HG02840 (cell line): ENCODE results near the gene SH3PXD2A.
"Not testable (repeated sequence)": the region's sequence is repeated elsewhere in the genome, so short reads cannot be mapped to it uniquely, and the experiment has no call there.

ENCODE experiments used
- ATAC-seq: cut with Tn5 transposase; IDR thresholded peaks from one replicate; pipeline ENCODE4 v1.9.1; 2021; ENCODE audit warnings: mild to moderate bottlenecking, moderate library complexity, moderate number of reproducible peaks; ENCODE audit not compliant: unreplicated experiment, low FRiP score

Gene SH3PXD2A

GRCh38 chr10:103636492-103636891 is 218.9 kb downstream of the SH3PXD2A start:
- ATAC-seq: no peak

GRCh38 chr10:103635580-103635979 is 219.8 kb downstream of the SH3PXD2A start:
- no peak for ATAC-seq

- no peak for ATAC-seq
Observed at GRCh38 chr10:103633846-103634245, 221.5 kb downstream of the SH3PXD2A start.

DNA sequence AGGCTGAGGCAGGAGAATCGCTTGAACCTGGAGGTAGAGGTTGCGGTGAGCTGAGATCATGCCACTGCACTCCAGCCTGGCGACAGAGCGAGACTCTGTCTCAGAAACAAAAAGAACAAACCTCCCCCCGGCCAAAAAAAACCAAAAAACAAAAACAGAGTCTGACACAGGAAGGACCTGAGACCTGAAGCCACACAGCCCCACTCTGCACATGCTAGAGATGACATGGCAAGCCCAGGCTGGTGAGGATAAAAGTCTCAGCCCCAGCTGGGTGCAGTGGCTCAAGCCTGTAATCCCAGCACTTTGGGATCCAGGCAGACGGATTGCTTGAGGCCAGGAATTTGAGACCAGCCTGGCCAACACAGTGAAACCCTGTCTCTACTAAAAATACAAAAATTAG is 222.5 kb downstream of the SH3PXD2A start:
- ATAC-seq: not testable (repeated sequence)

- no peak for ATAC-seq
Observed at GRCh38 chr10:103632247-103632642, 223.1 kb downstream of the SH3PXD2A start.

DNA sequence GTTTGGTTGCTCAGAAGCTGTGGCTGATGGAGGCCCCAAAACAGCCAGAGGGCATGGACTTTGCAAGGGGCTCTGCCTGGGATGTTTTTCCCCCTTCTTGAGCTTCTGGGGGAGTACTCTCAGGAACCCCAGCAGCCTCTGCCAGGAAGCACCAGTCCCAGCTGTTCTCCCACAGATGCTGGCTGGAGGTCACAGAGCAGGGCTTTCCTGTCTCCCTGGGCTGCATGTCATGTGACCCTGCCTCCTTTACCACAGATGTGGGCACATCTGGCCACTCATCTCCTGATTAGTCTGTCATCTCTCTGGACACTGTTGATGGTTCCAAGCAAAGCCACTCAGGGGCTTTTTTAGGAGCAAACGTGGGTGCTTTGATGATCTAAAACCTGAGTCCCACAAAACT is 225.2 kb downstream of the SH3PXD2A start:
- no peak for ATAC-seq

DNA sequence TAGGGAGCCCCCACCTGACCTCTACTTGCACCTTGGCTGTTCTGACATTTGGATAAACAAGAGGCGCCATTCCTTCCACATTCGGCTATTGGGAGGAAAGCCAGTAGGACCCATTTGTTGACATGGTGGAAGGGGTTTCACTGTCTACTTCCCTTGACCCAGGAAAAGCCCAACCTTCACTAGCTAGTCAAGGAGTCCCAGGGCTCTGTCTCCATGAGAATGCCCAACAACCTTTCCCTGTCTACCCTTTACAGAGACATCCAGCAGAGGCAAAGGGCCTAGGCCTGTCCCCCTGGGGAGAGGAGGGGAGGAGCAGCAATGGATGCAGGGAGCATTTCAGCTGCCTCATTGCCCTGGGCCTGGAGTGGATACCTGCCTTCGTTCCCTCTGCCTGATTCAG is 225.8 kb downstream of the SH3PXD2A start:
- no peak for ATAC-seq

DNA sequence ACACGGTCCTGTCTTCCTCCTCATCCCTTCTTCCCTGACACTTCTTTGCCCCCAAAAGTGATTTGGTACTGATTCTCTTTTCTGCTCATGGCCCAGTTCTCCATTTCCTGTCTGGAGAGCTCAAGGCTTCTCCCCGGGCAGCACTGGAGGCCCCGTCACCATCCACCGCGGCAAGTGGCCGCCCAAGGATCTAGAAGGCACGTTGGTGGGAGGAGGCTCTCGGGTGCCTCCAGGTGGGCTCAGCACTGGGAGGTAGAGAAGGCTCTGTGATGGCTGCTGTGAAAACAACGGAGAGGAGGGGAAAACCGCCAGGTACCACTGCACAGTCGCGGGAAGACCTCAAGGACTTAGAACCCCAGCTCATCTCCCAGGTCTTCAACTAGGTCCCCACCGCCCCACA is 227.5 kb downstream of the SH3PXD2A start:
- no peak for ATAC-seq

- ATAC-seq: no peak
Observed at GRCh38 chr10:103627111-103627892, 228.1 kb downstream of the SH3PXD2A start.

- no peak for ATAC-seq
Observed at GRCh38 chr10:103626178-103626577, 229.2 kb downstream of the SH3PXD2A start.

- ATAC-seq: no peak
Observed at GRCh38 chr10:103622935-103623574, 232.3 kb downstream of the SH3PXD2A start.

DNA sequence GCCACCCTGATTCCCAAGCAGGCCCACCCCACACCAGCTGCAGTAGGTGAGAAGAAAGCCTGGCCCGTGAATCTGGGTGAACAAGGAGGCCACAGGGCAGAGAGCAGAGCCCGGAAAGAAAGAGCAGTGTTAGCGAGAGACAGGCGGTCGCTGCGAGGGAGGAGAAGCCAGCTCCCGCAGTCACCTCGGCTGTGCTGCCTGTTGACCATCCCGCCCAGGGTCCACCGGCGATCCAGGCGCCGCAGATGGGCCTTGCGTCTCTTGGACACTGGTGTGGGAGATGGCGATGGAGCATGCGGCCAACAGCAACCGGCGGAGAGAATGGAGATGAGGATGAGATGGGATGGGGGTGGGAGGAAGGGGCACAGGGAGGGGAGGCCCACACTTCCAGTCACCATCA is 233.1 kb downstream of the SH3PXD2A start:
- no peak for ATAC-seq

GRCh38 chr10:103621783-103622125 is 233.6 kb downstream of the SH3PXD2A start:
- ATAC-seq: no peak

DNA sequence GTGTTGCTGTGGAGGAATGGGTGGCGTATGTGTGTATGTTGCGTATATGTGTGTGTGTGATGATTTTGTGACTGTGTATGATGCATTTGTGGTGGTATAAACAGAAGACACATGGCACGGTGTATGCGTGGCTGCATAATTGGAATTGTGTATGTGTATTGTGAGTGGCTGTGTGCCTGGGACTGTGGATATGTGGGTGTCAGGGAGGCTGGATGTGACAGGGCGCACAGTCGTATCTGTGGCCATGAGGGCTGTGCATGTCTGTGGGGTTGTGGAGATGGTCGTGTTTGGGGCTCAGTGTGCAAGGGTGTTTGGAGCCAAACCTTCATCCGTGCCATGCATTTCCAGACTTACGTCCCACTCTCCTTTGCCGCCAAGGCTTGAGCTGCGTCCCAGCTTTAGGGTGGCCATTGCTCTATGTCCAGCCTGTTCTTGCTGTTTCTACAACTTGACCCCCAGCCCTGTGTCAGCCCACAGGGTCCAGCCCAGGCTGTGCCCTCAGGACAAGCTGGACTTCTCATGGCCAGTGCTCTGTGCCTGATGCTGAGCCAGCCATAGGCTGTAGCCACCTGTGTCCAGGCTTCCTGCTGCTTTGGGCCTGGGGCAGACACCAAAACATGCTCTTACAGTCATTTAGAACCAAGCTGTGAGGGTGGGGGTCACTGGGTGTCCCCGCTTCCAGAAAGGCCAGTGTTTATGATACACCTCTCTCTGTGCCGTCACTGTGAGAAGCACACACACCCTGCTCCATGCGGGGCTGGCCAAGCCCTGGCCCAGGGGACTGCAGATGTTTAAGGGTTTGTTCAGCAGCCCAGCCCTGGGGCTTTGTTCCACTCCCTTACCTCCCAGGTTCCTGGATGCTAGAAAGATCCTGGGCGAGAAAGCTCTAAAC is 234.2 kb downstream of the SH3PXD2A start:
- ATAC-seq: no peak

- ATAC-seq: no peak
Observed at GRCh38 chr10:103620352-103620740, 235.0 kb downstream of the SH3PXD2A start.

DNA sequence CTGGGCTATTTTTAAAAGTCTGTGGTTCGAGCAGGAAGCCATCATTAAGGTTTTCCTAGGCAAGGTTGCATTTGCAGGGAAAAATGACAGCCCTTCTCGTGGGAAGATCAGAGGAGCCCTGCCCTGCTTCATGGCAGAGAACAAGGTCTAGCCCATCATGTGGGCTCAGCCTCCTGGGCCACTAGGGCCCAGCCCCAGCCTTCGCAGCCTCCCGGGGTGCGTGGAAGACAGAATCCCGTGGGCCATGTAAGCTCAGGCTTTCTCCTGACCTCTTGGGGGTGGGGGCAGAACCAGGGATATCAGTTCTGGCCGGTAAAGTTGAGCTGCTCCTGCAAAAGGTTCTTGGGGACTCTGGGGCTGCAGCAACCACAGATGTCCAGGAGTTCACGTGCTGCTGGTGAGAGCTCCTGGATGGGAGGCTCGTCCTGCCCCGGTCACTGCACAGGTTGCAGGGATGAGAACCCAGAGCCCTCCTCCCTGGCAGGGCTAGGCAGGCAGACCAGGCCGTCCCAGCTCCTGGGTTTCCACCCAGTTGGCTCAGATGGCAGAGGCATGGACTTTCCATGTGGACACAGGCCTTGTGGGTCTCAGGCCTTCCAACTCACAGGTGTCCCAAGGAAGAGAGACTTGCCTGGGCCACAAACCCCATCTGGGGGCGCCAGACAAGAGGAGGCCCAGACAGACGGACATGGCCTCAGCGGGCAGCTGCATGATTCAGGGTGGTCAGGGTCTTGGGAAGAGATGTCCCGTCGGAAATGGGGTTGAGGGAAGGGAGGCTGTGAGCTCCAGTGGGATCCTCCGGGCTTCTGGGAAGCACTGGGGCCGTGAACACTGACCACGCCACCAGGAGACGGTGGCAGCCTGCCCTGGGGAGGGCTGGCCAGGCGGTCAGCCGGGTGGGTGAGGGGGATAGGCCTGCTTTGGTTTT is 235.7 kb downstream of the SH3PXD2A start:
- ATAC-seq: no peak

DNA sequence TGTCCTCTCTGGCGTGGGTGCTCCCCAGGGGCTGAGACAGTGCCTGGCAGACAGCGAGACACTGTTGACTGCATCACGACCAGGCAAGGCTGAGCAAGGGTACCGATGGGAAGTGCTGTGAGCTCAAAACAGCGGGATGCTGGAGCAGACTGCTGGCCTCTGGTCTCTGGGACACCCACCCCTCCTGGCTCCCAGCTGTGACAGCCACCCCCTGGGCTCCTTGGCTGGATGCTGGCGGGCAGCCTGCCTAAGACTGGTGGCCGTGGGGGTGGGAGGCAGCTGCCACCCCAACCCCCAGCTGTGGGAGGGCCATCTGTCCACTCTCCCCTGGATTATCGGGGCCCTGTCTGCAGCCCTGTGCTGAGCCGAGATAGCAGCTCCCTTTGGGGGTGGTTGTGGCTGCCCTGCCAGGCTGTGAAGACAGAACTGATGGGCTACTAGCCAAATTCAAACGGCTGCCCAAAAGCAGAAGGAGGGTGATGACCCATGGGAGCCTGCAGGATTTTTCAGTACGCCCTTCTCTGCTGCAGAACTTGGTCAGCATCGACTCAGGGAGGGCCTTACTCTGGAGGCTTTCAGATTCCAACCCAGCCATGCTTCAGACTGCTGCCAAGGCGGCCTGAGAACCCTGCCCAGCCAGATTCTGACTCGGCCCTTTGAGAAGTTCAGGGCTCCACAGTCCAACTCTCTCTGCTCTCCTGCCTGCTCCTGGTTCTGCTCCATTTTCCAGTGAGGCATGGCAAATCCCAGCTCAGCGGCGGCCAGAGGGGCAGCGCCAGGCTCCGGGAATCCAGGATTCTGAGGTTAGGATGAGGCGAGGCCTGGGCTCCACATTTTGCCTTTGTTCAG is 236.6 kb downstream of the SH3PXD2A start:
- no peak for ATAC-seq

DNA sequence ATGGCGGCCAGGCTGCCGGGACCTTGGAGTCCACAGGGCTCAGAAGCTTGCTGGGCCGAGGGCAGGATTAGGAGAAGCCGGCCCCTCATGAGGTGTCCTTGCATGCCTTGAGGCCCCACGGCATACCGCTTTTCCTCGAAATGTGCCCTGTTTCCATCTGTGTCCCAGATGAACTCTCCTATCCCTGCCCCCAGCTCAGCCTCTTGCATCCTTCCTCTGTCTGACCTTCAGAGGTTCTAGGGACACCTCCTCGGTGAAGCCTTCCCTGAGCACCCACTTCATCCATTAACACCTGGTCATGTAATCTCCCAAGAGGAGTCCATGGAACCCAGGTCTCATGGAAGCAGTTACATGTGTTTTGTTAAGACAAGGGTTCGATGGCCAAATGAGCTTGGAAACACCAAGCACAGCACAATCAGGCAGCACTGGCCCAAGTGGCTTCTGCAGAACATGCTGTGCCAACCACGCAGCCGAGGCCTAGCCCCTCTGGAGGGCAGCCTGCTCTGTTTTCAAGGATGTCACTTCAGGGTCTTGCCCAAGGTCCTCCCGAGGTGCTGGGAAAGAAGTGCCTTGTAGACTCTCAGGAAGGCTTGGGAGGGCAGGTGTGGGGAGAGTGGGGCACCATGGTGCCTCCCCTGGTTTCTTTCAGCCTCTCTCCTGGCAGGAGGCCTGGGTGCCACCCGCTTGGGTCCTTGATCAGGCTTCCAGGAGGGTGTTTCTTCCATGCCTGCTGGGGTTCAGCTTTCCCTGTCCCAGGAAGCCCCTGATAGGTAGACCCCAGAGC is 237.6 kb downstream of the SH3PXD2A start:
- ATAC-seq: no peak
